ENCODE data around the gene KDM6A.
A peak's percentile ranks its signal among the peaks of the same experiment; 100 is the strongest.
"Not testable (repeated sequence)": the region's sequence is repeated elsewhere in the genome, so short reads cannot be mapped to it uniquely, and the experiment has no call there.

The KDM6A gene

DNA sequence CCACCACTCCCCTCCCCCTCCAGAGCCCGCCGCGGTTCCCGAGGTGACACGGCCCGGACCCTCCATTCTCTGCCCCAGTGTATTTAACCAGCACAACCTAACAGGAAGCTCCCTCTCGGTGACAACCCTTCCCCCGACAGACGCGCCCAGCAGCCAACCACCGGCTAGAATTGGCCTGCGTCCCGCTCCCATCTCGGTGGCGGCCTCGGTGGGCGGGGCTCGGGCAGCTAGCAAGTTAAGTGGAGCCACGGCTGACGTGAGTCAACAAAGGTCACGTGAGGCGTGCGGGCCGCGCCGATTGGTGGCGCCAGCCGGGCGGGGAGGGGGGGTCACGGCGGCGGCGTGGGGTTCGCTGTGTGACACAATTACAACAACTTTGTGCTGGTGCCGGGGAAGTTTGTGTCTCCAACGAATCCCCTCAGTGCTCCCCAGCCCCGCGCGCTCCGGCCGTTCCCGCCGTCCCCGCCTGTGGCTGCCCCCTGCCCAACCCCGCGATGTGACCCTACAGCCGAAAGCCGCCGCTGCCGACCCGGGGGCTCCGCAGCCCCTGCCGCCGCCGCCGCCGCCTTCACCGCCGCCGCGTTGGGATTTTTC is at the start of gene KDM6A:
KDM6A (plus strand) TSS at position 368 of the 594 bp plus-strand sequence. CDS start 364 bp downstream, outside the sequence.
- DNase-seq = peak; percentile 99

DNA sequence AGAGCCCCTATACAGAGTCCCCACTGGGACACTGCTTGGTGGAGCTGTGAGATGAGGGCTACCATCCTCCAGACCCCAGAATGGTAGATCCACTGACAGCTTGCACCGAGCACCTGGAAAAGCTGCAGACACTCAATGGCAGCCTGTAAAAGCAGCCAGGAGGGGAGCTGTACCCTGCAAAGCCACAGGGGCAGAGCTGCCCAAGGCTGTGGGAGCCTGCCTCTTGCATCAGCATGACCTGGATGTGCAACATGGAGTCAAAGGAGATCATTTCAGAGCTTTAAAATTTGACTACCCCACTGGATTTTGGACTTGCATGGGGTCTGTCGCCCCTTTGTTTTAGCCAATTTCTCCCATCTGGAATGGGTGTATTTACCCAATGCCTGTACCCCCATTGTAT is 49.8 kb upstream of the KDM6A start:
- DNase-seq = not testable (repeated sequence)

DNA sequence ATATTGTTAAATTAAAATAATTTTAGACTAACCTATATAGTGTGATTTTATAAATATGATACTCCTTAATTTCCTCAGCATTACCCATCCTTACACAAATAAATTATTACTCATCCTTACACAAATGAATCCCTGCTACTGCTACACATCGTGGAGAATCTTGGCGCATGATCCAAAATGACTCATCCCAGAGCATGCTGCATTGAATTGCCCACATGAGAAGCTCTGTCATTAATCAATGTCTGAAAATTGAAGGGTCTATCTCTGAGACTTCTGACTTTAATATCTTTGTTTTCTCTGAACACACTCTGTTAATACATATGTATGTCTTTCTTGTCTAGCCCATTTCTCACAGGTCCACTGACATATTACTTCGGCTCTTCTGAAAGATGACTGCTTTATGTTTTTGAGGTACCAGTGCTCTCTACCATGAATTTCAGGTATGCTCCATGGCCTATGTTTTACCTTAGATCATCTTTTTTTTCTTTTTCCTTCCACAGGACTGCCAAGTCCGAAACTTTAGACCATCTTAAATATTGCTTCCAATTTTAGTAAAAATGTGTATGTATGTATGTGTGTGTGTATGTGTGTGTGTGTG is 44.9 kb upstream of the KDM6A start:
- DNase-seq = no peak

DNA sequence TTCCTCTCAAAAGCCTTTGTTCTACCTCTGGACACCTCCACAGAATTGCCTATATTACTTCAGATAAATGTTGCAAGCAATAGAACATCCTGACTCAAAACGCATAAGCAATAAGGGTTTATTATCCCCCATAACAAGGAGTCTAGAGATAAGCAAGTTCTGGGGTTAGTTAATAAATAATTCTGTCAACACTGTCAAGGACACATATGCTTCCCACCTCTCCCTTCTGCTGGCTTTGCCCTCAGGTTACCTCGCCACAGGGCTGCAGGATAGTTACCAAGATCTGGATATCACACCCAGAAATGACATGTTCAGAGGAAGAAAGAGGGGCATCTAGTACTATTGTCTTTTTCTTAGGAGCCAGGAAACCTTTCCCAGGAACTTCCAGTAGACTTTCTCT is 43.2 kb upstream of the KDM6A start:
- no peak for DNase-seq

DNA sequence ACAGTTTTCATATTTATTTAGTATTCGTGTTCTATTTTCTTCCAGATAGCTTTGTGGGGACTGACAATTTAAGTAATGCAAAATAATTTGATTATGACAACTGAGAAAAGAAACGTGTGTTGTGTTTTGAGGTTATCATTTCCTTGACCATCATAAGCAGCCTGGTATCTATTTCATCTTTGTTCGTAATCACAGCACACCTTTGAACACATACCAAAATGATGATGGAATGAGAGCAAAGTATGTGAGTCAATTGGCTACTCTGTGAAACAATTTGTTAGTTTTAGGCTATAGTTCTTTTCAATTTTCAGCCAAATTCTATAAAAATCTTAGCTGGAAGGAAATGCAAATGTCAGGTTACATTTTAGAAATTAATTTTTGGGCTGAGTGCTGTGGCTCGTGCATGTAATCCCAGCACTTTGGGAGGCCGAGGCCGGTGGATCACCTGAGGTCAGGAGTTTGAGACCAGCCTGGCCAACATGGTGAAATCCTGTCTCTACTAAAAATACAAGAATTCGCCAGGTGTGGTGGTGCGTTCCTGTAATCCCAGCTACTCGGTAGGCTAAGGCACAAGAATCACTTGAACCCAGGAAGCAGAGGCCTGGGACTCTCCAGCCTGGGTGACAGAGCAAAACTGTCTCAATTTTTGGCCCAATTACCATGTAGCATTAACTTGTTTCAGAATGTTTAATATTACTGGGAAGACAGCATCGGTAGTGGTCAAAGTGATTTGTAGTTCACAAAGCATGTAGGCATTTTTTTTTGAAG is 30.3 kb upstream of the KDM6A start:
- no peak for DNase-seq

DNA sequence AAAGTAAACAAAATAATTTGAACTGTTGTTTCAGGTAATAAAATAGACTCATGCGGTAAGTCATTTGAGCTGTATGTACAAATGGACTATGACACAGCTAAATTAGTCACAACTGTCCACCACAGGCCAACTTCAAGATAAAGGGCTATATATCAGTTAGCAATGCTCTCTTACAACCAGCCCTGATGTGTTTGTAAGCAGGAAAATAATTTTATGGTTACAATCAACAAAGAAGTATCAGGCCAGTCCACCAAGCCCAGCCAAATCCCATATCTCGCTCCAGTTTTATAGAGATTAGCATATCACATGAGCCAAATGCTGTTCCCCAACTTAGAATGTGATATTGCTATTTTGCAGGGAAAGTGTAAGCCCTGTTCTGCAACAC is 29.7 kb upstream of the KDM6A start:
- DNase-seq = no peak

DNA sequence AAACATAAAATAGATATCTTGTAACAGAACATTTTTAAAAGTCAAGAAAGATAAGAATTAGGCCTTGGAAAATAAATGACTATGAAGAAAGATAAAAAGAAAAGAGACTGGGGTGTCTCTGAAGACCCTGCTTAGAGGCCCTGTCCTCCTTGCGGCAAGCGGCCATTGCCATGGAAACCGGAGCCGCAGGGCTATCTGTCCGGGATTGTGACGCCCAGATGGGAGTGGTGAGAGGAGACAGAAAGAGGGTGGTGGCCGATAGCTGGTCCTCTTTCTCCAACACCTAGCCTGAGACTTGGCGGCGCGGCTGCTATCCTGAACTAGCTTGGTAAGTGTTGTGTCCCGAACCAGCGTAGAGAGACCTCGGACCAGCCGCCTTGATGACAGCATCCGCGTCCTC is 29.2 kb upstream of the KDM6A start, which contains the start of gene DUSP21:
DUSP21 (plus strand) TSS at position 269 of the 400 bp plus-strand sequence; CDS start at position 381, 112 bp downstream.
- no peak for DNase-seq

DNA sequence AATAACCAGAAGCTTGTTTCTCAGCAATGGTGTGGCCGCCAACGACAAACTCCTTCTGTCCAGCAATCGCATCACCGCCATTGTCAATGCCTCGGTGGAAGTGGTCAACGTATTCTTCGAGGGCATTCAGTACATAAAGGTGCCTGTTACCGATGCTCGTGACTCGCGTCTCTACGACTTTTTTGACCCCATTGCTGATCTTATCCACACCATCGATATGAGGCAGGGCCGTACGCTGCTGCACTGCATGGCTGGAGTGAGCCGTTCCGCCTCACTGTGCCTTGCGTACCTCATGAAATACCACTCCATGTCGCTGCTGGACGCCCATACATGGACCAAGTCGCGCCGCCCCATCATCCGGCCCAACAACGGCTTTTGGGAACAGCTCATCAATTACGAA is 28.8 kb upstream of the KDM6A start:
- DNase-seq = no peak

DNA sequence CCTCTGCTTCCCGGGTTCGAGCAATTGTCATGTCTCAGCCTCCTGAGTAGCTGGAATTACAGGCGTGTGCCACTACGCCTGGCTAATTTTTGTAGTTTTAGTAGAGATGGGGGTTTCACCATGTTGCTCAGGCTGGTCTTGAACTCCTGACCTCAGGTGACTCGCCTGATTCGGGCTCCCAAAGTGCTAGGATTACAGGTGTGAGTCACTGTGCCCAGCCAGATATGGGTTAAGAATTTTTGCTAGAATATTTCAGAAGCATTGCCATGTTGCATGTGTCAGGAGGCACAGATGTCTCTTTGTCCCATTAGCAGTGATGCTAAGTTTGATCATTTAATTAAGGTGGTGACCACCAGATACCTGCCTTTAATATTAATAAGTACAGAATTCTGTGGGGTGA is 22.1 kb upstream of the KDM6A start:
- DNase-seq = not testable (repeated sequence)

DNA sequence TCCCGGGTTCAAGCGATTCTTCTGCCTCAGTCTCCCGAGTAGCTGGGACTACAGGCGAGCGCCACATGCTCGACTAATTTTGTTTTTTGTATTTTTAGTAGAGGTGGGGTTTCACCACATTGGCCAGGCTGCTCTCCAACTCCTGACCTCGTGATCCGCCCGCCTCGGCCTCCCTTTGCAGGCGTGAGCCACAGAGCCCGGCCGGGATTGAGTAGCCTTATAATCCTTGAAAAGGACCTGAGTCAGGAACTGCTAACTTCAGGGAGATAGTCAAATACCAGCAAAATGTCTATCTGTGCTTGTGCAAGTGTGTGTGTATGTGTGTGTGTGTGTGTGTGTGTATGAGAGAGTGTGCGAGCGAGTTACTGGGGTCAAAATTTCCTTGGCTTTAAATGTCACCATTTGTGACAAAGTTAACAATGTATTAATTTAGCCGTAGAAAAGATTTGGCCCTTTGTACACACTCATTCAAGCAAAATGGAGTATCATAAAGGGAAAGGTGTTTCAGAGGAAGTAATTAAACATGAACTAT is 1.8 kb upstream of the KDM6A start:
- DNase-seq = no peak

DNA sequence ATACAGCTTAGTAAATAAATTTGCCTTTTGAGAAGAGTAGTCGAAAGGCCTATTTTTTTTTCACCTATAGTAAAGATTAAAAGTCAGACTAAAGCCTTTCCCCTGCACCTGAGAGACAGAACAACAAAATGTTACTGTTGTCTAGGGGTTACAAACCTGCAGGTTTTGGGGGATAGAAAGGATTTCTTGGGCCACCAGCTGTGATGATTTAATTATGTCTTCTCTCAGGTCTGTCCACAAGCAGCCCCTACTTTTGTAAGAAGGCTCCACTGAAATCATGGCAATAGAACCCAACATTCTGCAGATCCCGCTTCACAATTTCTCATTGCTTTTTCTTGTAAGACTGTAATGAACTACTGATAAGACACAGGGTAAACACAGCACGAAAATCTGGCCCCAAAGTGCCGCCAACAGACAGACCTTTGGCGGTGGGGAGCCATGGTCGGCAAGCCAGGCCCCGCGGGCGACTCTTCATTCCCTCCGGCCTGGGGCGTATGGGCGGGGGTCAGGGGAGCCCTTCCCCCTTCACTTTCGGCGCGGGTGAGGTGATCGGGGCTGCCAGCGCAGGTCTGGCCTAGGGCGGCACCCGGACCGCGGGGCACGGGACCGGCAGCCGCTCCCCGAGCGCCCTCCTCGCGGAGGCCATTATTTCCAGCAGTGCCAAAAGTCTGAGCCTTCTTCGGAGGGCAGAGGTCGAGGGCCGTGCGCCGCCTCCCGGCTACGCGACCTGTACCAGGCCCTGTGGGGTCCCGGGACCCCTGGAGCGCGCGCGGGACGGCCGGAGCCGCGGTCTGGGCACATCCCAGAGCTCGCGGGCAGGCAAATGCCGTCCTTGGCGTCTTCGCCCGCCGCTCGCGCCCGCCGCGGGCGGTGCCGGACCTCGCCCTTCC is 812 bp upstream of the KDM6A start:
- DNase-seq = peak; percentile 54

DNA sequence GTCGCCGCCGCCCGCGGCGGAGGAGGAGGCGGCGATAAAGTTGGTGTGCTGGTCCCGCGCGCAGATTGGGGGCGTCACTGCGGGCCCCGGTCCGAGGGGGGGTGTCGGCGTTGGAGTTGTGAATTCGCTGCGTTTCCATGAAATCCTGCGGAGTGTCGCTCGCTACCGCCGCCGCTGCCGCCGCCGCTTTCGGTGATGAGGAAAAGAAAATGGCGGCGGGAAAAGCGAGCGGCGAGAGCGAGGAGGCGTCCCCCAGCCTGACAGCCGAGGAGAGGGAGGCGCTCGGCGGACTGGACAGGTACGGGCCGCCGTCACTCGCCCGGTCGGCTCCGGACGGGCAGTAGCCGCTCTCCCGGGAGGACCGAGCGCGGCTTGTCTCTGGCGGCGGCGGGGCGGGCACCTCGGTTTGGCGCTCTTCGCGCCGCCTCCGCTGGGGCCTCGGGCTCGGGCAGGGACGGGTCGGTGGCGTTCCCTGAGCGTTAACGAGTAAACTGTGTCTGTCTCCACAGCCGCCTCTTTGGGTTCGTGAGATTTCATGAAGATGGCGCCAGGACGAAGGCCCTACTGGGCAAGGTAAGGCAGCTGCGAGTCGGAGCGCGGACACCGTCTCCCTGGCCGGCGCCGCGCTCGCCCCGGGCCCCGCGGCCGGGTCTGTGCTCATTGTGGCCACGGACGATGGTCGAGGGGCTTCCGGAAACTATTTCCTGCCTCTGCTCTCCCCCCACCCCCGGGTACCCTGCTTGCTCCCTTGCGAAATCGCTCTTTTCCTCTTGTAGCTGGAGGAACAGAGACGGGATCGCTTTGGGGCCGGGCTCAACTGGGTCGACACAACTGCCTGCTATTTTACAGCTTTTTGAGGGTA is 658 bp downstream of the KDM6A start:
- DNase-seq = peak; percentile 57

DNA sequence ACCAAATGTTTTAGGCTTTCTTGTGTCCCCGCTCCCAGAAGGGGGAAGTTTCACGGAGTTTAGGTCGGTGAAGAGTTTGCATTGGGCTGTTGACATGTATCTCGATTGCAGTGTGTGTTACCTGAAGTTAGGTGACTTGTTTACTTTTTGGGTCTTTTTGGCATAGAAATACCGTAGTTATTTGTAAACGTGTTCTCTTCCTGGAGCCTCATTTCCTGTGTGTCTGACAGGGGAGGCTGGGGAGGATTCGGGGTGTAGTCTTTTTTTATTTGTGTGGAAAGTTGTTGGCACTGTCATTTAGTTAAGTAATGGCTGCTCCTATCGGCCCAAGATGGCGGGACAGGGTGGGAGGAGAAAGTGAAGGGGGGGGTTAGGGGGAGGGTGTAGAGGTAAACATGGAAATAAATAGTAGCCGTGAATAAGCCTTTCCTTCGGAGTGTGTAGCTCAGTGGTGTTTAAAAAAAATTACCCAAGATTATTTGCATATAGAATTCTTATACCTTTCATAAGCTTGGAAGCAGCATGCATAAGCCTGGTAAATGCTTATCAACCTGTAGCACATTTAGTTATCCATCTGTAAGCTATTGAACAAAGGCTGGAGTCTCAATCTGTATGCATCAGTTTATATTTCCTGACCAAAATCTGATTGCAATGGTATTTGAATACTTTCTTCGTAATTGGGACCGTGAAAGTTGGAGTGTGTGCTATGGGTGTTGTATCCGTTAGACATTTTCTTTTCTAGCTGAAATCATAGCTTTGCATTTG is 1.6 kb downstream of the KDM6A start:
- DNase-seq = peak; percentile 48

DNA sequence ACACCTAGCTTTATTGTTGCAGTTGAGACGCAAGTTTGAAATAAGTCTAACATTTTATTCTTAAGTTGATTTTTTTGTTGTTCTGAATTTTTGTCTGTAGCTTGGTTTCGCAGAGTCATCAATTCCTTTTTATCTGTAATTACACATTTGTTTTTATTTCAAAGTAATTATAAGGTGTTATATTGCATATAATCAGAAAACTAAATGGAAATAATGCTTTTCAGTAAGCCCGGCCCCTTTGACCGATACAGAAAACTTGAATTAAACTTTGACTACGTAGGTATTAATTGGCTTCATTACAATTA is 2.1 kb downstream of the KDM6A start:
- no peak for DNase-seq

DNA sequence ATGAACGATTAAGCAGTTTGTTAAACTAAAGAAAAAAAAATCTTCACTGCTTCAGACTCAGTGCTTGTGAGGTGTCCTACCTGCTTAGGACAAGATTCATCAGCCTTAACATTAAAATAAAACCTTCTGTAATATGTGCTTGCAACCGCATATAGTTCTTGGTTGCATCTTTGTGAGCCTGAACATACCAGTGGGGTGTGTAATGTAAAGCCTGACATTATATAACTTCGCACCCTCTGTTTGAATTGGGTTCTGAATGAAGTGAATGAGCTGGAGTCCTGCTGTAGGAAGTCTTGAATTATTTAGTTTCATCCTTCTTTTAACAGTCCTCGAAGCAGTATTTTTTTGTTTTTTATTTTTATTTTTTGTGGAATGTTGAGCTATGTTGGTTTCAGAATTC is 3.1 kb downstream of the KDM6A start:
- DNase-seq = no peak

DNA sequence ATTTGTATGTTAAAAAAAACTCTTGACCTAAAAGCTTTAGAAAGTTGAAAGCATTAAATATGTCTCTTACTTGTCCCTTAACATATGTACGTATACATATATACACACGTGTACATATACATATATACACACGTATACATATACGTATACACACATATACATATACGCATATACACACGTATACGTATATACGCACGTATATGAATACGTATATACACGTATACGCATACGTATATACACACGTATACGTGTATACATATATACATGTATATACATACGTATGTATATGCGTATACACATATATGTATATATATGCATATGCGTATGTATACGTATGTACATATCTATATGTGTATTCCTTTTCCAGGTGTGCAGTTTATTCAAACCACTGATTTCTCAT is 3.8 kb downstream of the KDM6A start:
- no peak for DNase-seq

DNA sequence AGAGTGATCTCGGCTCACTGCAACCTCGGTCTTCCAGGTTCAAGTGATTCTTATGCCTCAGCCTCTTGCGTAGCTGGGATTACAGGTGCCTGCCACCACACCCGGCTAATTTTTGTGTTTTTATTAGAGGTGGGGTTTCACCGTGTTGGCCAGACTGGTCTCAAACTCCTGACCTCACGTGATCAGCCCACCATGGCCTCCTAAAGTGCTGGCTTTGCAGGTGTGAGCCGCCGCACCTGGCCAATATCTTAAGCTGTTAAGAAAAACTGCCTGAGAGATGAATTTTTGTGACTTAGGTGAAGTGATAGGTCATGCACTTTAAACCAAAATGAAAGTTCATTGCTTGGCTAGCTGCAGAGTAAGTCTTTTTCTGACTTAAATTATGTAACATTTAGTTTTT is 5.8 kb downstream of the KDM6A start:
- no peak for DNase-seq

DNA sequence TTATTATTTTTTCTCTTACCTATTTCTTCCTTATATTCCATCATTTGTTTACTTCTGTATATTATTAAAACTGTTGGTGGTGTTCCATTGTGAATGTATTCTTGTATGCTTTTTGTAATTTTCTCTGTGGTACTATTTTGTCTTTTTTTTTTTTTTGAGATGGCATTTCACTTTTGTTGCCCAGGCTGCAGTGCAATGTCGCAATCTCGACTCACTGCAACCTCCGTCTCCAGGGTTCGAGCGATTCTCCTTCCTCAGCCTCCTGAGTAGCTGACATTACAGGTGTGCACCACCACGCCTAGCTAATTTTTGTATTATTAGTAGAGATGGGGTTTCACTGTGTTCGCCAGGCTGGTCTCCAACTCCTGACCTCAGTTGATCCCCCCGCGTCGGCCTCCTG is 8.6 kb downstream of the KDM6A start:
- no peak for DNase-seq

DNA sequence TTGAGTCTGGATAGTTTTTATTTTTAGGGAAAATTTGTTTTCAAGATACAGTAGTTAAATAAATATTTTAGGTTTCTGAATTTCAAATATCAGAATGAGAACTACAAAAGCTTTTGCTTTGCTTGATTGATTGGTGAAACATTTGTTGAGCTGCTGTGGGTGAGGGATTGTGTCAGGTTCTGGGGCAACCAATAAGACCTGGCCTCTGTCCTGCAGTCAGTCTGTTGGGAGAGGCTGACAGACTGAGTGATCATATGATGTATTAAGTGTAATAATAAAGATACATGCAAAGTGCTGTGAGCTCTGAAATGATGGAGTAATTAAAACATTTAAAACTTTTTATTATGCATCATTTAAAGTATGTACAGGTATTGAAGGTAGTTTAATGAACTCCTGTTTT is 9.6 kb downstream of the KDM6A start:
- no peak for DNase-seq

DNA sequence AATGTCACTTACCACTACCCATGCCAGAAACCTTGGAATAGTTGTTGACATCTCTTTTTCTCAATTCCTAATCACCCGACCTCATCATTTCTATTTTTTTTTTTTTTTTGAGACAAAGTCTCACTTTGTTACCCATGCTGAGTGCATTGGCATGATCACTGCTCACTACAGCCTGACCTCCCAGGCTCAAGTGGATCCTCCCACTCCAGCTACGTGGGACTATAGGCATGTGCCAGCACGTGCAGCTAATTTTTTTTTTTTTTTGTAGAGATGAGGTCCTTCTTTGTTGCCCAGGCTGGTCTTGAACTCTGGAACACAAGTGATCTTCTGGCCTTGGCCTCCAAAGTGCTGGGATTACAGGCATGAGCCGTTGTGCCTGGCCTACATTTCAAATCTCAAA is 12.0 kb downstream of the KDM6A start:
- DNase-seq = no peak

DNA sequence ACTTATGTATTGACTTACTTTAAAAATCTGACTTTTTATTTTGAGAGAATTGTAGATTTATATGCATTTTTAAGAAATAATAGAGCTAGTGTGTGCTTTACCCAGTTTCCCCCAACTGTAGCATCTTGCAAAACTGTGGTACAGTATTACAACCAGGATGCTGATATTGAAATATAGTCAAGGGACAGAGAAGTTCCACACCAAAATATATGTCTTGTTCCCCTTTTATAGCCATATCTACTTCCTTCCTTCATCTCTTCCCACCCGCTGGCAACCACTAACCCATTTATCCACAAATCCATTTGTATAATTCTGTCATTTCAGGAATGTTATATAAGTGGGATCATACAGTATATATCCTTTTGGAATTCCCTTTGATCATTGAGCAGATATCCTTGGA is 16.8 kb downstream of the KDM6A start:
- DNase-seq = no peak
